Progenitor cell of endocrine pancreas (in vitro differentiated cells): Measurements from ENCODE around the gene NOP9. TPM values are rescaled to one million over a fixed set of nuclear protein-coding genes. Genes with fewer than 3 reads are reported as not detected.

Source experiments
- DNase-seq: peaks from one replicate; pipeline ENCODE4 v3.0.0; 2021; ENCODE audit warnings: low spot score; ENCODE audit not compliant: unreplicated experiment
- H3K27ac Mint-ChIP-seq: 2 replicates; pipeline ENCODE4 v1.8.0; 2021; ENCODE audit warnings: mild to moderate bottlenecking, moderate library complexity, mixed read lengths
- H3K27me3 Mint-ChIP-seq: 2 replicates; pipeline ENCODE4 v1.8.0; 2021; ENCODE audit warnings: mixed read lengths
- H3K36me3 Mint-ChIP-seq: 2 replicates; pipeline ENCODE4 v1.8.0; 2022; ENCODE audit warnings: mixed read lengths; ENCODE audit not compliant: insufficient read depth
- H3K4me1 Mint-ChIP-seq: 2 replicates; pipeline ENCODE4 v1.8.0; 2021; ENCODE audit warnings: low read depth, mixed read lengths
- H3K4me3 Mint-ChIP-seq: 2 replicates; pipeline ENCODE4 v1.8.0; 2021; ENCODE audit warnings: low read depth, mild to moderate bottlenecking, moderate library complexity, mixed read lengths
- H3K9me3 Mint-ChIP-seq: 2 replicates; pipeline ENCODE4 v1.8.0; 2021; ENCODE audit warnings: low read depth, mixed read lengths
- total RNA-seq: library from RNA; stranded (reverse); gene quantifications from 2 replicates; pipeline ENCODE4 v1.2.1, GENCODE V29; 2021
- TF ChIP-seq, protein P1 (sequence below): fragments of 200-600 bp; sonication (generic); IDR thresholded peaks from one replicate; pipeline ENCODE4 v1.5.0; 2021; ENCODE audit warnings: antibody characterized with exemption, mild to moderate bottlenecking; ENCODE audit not compliant: unreplicated experiment

Gene NOP9
- total RNA-seq, 1 donor from 2014 or later, result 32.6 TPM

DNA sequence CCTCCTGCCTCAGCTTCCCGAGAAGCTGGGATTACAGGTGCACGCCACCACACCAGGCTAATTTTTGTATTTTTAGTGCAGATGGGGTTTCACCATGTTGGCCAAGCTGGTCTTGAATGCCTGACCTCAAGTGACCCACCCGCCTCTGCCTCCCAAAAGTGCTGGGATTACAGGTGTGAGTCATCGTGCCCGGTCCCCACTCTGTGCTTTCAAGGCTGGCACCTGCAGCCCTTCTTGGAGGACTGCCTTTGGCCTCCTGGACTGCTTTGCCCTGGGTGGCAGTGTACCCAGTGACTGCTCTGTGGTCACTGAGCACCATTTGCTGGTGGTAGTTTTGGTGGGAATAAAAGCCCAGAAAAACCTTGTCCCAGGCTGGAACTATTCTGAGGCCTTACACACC is 12.7 kb upstream of the NOP9 start:
- DNase-seq, result no peak
- no peaks in the 10 kb centered on the region for H3K27me3 Mint-ChIP-seq
- no peaks in the 10 kb centered on the region for H3K4me1 Mint-ChIP-seq
- H3K27ac Mint-ChIP-seq, result no peak overlapping the region
- H3K9me3 Mint-ChIP-seq, result no peaks in the 10 kb centered on the region
- H3K36me3 Mint-ChIP-seq, result peaks cover 3% of the 10 kb centered on the region
- TF ChIP-seq, protein P1, sequence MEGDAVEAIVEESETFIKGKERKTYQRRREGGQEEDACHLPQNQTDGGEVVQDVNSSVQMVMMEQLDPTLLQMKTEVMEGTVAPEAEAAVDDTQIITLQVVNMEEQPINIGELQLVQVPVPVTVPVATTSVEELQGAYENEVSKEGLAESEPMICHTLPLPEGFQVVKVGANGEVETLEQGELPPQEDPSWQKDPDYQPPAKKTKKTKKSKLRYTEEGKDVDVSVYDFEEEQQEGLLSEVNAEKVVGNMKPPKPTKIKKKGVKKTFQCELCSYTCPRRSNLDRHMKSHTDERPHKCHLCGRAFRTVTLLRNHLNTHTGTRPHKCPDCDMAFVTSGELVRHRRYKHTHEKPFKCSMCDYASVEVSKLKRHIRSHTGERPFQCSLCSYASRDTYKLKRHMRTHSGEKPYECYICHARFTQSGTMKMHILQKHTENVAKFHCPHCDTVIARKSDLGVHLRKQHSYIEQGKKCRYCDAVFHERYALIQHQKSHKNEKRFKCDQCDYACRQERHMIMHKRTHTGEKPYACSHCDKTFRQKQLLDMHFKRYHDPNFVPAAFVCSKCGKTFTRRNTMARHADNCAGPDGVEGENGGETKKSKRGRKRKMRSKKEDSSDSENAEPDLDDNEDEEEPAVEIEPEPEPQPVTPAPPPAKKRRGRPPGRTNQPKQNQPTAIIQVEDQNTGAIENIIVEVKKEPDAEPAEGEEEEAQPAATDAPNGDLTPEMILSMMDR, result no peak
- H3K4me3 Mint-ChIP-seq, result no peak overlapping the region

- Mint-ChIP-seq H3K9me3 (no peaks in the 10 kb centered on the region), H3K36me3 (peaks cover 6% of the 10 kb centered on the region), H3K27me3 (no peaks in the 10 kb centered on the region), H3K4me1 (no peaks in the 10 kb centered on the region), H3K27ac (no peak overlapping the region), H3K4me3 (no peak overlapping the region)
- DNase-seq, result no peak
- TF ChIP-seq, protein P1, result no peak
Measured at GRCh38 chr14:24289649-24290280, 9.9 kb upstream of the NOP9 start.

DNA sequence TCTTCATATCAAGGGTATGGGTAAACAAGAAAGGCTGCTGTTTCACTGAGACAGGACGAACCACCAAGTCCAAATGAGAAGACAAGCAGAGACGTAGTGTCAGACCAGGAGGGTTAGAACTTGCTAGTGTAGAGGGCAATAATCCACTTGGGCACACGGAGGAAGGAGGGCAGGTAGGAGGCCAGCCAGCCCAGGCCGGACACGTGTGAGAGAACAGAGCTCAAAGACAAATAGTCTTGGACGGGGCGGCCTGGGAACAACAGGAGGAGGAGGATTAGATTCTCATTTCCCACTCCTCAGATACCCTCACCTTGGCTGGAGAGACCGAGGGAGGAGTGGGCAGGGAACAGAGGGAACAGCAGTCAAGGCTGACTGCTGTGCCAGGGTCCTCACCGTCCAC is 8.9 kb upstream of the NOP9 start:
- Mint-ChIP-seq H3K27ac (no peak overlapping the region), H3K9me3 (no peaks in the 10 kb centered on the region), H3K4me3 (no peak overlapping the region), H3K27me3 (no peaks in the 10 kb centered on the region), H3K36me3 (peaks cover 9% of the 10 kb centered on the region), H3K4me1 (no peaks in the 10 kb centered on the region)
- no peak for DNase-seq
- TF ChIP-seq, protein P1, result no peak

GRCh38 chr14:24291446-24292117 is 8.1 kb upstream of the NOP9 start:
- H3K27me3 Mint-ChIP-seq, result no peaks in the 10 kb centered on the region
- DNase-seq, result no peak
- H3K4me1 Mint-ChIP-seq, result no peaks in the 10 kb centered on the region
- TF ChIP-seq, protein P1, result no peak
- H3K36me3 Mint-ChIP-seq, result peaks cover 12% of the 10 kb centered on the region
- no peak overlapping the region for H3K27ac Mint-ChIP-seq
- no peaks in the 10 kb centered on the region for H3K9me3 Mint-ChIP-seq
- H3K4me3 Mint-ChIP-seq, result no peak overlapping the region

- no peak for DNase-seq
- Mint-ChIP-seq H3K9me3 (no peaks in the 10 kb centered on the region), H3K4me1 (peaks cover 1% of the 10 kb centered on the region), H3K27me3 (no peaks in the 10 kb centered on the region), H3K27ac (no peak overlapping the region), H3K4me3 (no peak overlapping the region), H3K36me3 (peaks cover 12% of the 10 kb centered on the region)
- TF ChIP-seq, protein P1, result no peak
Measured at GRCh38 chr14:24292118-24292807, 7.4 kb upstream of the NOP9 start.
